GM20000 (cell line): Measurements from ENCODE around the gene XPO5.
A peak's percentile ranks its signal among the peaks of the same experiment; 100 is the strongest.
"Not testable (repeated sequence)": the region's sequence is repeated elsewhere in the genome, so short reads cannot be mapped to it uniquely, and the experiment has no call there.

Experiments
- DNase-seq: peaks from one replicate; pipeline ENCODE4 v3.0.0; 2012; ENCODE audit warnings: low spot score
- CTCF ChIP-seq: IDR thresholded peaks from 2 replicates; pipeline ENCODE4 v1.5.1; 2012; ENCODE audit warnings: mild to moderate bottlenecking, control low read depth; ENCODE audit errors: extremely low read depth, missing control alignments

XPO5 gene

GRCh38 chr6:43547222-43547621 lies 28.6 kb downstream of the XPO5 start:
- DNase-seq, result peak; percentile 36
- no peak for TF ChIP-seq CTCF

GRCh38 chr6:43544461-43544860 lies 31.4 kb downstream of the XPO5 start:
- no peak for DNase-seq
- no peak for TF ChIP-seq CTCF

GRCh38 chr6:43541774-43542471 lies 33.9 kb downstream of the XPO5 start:
- DNase-seq, result peak; percentile 46
- no peak for TF ChIP-seq CTCF

GRCh38 chr6:43540507-43540906 lies 35.3 kb downstream of the XPO5 start:
- no peak for TF ChIP-seq CTCF

GRCh38 chr6:43539409-43539808 lies 36.4 kb downstream of the XPO5 start:
- not testable (repeated sequence) for DNase-seq

More at GRCh38 chr6:43540507-43540906, 35.3 kb downstream of the XPO5 start:
- DNase-seq, result no peak

- not testable (repeated sequence) for DNase-seq
Observed at GRCh38 chr6:43538986-43539385, 36.9 kb downstream of the XPO5 start.

- DNase-seq, result no peak
- no peak for TF ChIP-seq CTCF
Observed at GRCh38 chr6:43532201-43532600, 43.6 kb downstream of the XPO5 start.

GRCh38 chr6:43524483-43524961 lies 51.3 kb downstream of the XPO5 start:
- no peak for DNase-seq
- no peak for TF ChIP-seq CTCF
